CD4-positive, alpha-beta memory T cell (primary cell): ENCODE measurements around the gene BRIP1. TPM values are rescaled to one million over a fixed set of nuclear protein-coding genes. Genes with fewer than 3 reads are reported as not detected.

ENCODE experiments used
- CTCF ChIA-PET: fragments of 350-600 bp; sonication (Branson Sonifier 250); formaldehyde crosslinking; loops from one replicate; lab custom pipeline; 2021; ENCODE audit warnings: inconsistent platforms; ENCODE audit not compliant: partially characterized antibody; lab: Charles Lee
- POLR2A ChIA-PET: fragments of 350-600 bp; sonication (Branson Sonifier 250); formaldehyde crosslinking; loops from one replicate; lab custom pipeline; 2021; ENCODE audit not compliant: partially characterized antibody; lab: Charles Lee
- DNase-seq, 5 donors: peaks; one replicate each; pipeline versions ENCODE4 v3.0.0 to v3.0.0-alpha.2; 2020 to 2022; ENCODE audit warnings: mixed read lengths in 1 of 5
- H3K27ac ChIP-seq: one replicate; pipeline ENCODE4 v1.7.0; 2013; ENCODE audit warnings: low read depth, low read length
- H3K27me3 ChIP-seq: 2 replicates; pipeline ENCODE4 v1.7.0; 2013; ENCODE audit warnings: mild to moderate bottlenecking, low read length, moderate library complexity; ENCODE audit not compliant: insufficient read depth
- H3K36me3 ChIP-seq: 2 replicates; pipeline ENCODE4 v1.7.0; 2013; ENCODE audit warnings: mild to moderate bottlenecking, low read length, moderate library complexity; ENCODE audit not compliant: insufficient read depth
- H3K4me1 ChIP-seq: 2 replicates; pipeline ENCODE4 v1.7.0; 2013; ENCODE audit warnings: mild to moderate bottlenecking, low read length, moderate library complexity; ENCODE audit not compliant: insufficient read depth
- H3K4me3 ChIP-seq, 2 donors: one replicate each; pipeline ENCODE4 v1.7.0; 2013; ENCODE audit warnings: low read length in 2 of 2, mild to moderate bottlenecking in 1 of 2
- H3K9me3 ChIP-seq, 2 donors: one replicate each; pipeline ENCODE4 v1.7.0; 2013; ENCODE audit warnings: low read length in 2 of 2, control low read depth in 1 of 2; ENCODE audit not compliant: control insufficient read depth in 1 of 2
- H3K27ac Mint-ChIP-seq, 7 donors: one replicate each; pipeline ENCODE4 v1.8.0; 2020 to 2021; ENCODE audit warnings: mixed read lengths in 7 of 7, mild to moderate bottlenecking in 6 of 7, inconsistent platforms in 3 of 7, moderate library complexity in 3 of 7
- H3K27me3 Mint-ChIP-seq, 2 donors: one replicate each; pipeline ENCODE4 v1.8.0; 2020 to 2021; ENCODE audit warnings: mixed read lengths in 2 of 2
- H3K36me3 Mint-ChIP-seq, 2 donors: one replicate each; pipeline ENCODE4 v1.8.0; 2020 to 2021; ENCODE audit warnings: mixed read lengths in 2 of 2, inconsistent platforms in 1 of 2, mild to moderate bottlenecking in 1 of 2
- H3K4me1 Mint-ChIP-seq, 4 donors: one replicate each; pipeline ENCODE4 v1.8.0; 2020 to 2021; ENCODE audit warnings: mixed read lengths in 4 of 4, mild to moderate bottlenecking in 1 of 4
- H3K4me3 Mint-ChIP-seq, 8 donors: one replicate each; pipeline ENCODE4 v1.8.0; 2020 to 2021; ENCODE audit warnings: mixed read lengths in 8 of 8, mild to moderate bottlenecking in 7 of 8, moderate library complexity in 6 of 8, inconsistent platforms in 3 of 8
- H3K9me3 Mint-ChIP-seq, 8 donors: one replicate each; pipeline ENCODE4 v1.8.0; 2020 to 2021; ENCODE audit warnings: mixed read lengths in 8 of 8, mild to moderate bottlenecking in 5 of 8, inconsistent platforms in 3 of 8, moderate library complexity in 1 of 8
- intact Hi-C: fragments of 100-400 bp; cut with micrococcal nuclease; formaldehyde crosslinking; loops from one replicate; pipeline ENCODE4 v1.15.1; 2023
- polyA plus RNA-seq, 2 donors: library from polyadenylated mRNA; unstranded; fragments of 300-500 nt; fragmentation: Illumina TruSeq; gene quantifications; one replicate each; pipeline ENCODE4 v1.2.3, GENCODE V29; 2021
- total RNA-seq, 2 experiments: library from RNA; stranded (reverse); gene quantifications; one replicate each; pipeline ENCODE4 v1.2.3, GENCODE V29; 2021

The BRIP1 gene
- total and polyA plus RNA-seq, 4 experiments from 2014 or later: 0.31 to 1.7 (median 1.3) TPM

GRCh38 chr17:61734466-61734865, 128.9 kb downstream of the BRIP1 start:
- Histone ChIP-seq H3K4me1 (no peaks in the 10 kb centered on the region), H3K27ac (no peak overlapping the region), H3K27me3 (no peaks in the 10 kb centered on the region), H3K36me3 (peaks cover 6% of the 10 kb centered on the region), H3K9me3 (no peaks in the 10 kb centered on the region), H3K4me3 (no peak overlapping the region)
- H3K9me3 Mint-ChIP-seq: peaks cover 0 to 15% (median 3%) of the 10 kb centered on the region in 8 donors
- ChIA-PET CTCF (no interaction called here), POLR2A (no interaction called here)
- peaks cover 9 to 18% of the 10 kb centered on the region in 2 donors for H3K36me3 Mint-ChIP-seq
- H3K4me3 Mint-ChIP-seq: no peak overlapping the region
- H3K4me1 Mint-ChIP-seq: no peaks in the 10 kb centered on the region
- H3K27me3 Mint-ChIP-seq: no peaks in the 10 kb centered on the region
- no peak for DNase-seq
- intact Hi-C loops: no loop called here
- H3K27ac Mint-ChIP-seq: no peak overlapping the region

DNA sequence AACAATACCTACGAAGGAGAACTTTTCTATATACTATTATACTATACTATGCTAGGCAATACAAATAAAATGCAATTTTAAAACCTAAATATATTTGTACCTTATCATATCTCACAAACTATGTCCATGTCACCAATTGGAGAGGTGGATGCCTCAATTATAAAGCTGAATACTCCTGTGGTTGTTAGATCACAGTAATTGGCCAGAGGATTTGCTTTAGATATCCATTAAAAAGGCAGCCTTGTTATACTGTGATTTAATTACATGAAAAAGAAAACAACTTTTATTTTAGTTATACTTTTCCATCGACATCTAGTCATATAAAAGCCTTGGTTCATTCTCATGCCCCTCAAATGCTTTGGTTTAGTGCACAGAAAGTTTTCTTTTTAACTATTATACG, 129.3 kb downstream of the BRIP1 start:
- no peak overlapping the region for H3K4me3 ChIP-seq
- Mint-ChIP-seq H3K36me3 (peaks cover 9 to 18% of the 10 kb centered on the region in 2 donors), H3K27me3 (no peaks in the 10 kb centered on the region)

GRCh38 chr17:61733021-61733420, 130.3 kb downstream of the BRIP1 start:
- Histone ChIP-seq H3K4me3 (no peak overlapping the region), H3K27ac (no peak overlapping the region), H3K36me3 (no peaks in the 10 kb centered on the region), H3K9me3 (no peaks in the 10 kb centered on the region), H3K4me1 (no peaks in the 10 kb centered on the region), H3K27me3 (no peaks in the 10 kb centered on the region)
- POLR2A ChIA-PET: interaction anchor here (1.0 kb wide), 1 partner anchor 14 kb away, joined by 3 read pairs; no protein-coding TSS in a partner anchor
- Mint-ChIP-seq H3K27me3 (no peaks in the 10 kb centered on the region), H3K36me3 (peaks cover 8 to 13% of the 10 kb centered on the region in 2 donors), H3K9me3 (peaks cover 0 to 11% (median 3%) of the 10 kb centered on the region in 8 donors), H3K4me1 (peaks cover 0 to 6% (median 5%) of the 10 kb centered on the region in 4 donors), H3K4me3 (no peak overlapping the region), H3K27ac (no peak overlapping the region)
- CTCF ChIA-PET: no interaction called here
- no peak for DNase-seq
- intact Hi-C loops: no loop called here

More for the DNA sequence above, 129.3 kb downstream of the BRIP1 start:
- Histone ChIP-seq H3K4me1 (no peaks in the 10 kb centered on the region), H3K9me3 (no peaks in the 10 kb centered on the region), H3K36me3 (peaks cover 3% of the 10 kb centered on the region), H3K27ac (no peak overlapping the region), H3K27me3 (no peaks in the 10 kb centered on the region)
- Mint-ChIP-seq H3K4me1 (no peaks in the 10 kb centered on the region), H3K4me3 (no peak overlapping the region), H3K9me3 (peaks cover 0 to 15% (median 3%) of the 10 kb centered on the region in 8 donors), H3K27ac (no peak overlapping the region)
- ChIA-PET CTCF (no interaction called here), POLR2A (no interaction called here)
- no peak for DNase-seq
- intact Hi-C loops: no loop called here

DNA sequence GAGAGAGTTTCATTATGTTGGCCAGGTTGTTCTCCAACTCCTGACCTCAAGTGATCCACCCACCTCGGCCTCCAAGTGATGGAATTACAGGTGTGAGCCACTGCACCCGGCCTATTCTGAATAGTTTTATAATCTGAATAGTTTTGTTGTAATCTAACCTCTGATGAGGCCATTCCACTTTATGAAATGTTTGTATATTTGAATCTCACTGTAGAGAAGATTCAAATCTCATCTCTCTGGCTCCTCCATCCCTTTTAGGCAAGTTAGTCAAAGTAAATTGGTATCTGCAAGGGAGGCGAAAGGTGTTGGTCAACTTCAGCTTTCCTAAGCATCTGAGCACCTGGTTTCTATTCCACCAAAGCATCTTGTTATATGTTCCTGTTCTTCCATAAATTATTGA, 131.2 kb downstream of the BRIP1 start:
- no peak overlapping the region for H3K4me3 ChIP-seq
- no peak for DNase-seq
- no peak overlapping the region for H3K27ac ChIP-seq
- Mint-ChIP-seq H3K27me3 (no peaks in the 10 kb centered on the region), H3K9me3 (peaks cover 0 to 5% (median under 1%) of the 10 kb centered on the region in 8 donors), H3K36me3 (peaks cover 4% of the 10 kb centered on the region in 2 donors), H3K27ac (no peak overlapping the region), H3K4me3 (no peak overlapping the region), H3K4me1 (peaks cover 0 to 6% (median 5%) of the 10 kb centered on the region in 4 donors)
- intact Hi-C loops: no loop called here
- H3K9me3 ChIP-seq: no peaks in the 10 kb centered on the region
- no peaks in the 10 kb centered on the region for H3K27me3 ChIP-seq
- ChIA-PET CTCF (interaction anchor here (0.7 kb wide), 2 partner anchors 49 to 111 kb away, joined by 3 to 4 read pairs; no protein-coding TSS in a partner anchor), POLR2A (interaction anchor here (1.0 kb wide), 1 partner anchor 13 kb away, joined by 3 read pairs; no protein-coding TSS in a partner anchor)
- no peaks in the 10 kb centered on the region for H3K4me1 ChIP-seq
- H3K36me3 ChIP-seq: no peaks in the 10 kb centered on the region

DNA sequence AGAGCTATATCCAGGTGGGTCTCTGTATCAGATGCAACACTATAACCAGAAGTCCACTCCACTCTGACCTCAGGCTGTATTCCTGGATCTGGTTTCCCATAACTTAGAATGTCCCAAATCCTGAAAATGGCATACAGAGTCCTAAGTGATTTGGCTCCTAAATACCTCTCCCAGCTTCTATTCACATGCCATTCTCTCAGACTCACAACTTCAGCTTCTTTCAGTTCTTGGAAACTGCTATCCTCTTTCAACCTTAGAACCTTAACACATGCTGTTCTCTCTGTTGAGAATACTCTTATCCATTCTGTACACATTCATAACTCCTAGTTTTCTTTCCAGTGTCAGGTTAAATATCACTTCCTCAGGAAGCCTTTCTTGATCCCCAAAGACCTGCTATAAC, 132.0 kb downstream of the BRIP1 start:
- POLR2A ChIA-PET: no interaction called here
- Histone ChIP-seq H3K4me3 (no peak overlapping the region), H3K9me3 (no peaks in the 10 kb centered on the region), H3K36me3 (no peaks in the 10 kb centered on the region), H3K27ac (no peak overlapping the region), H3K4me1 (no peaks in the 10 kb centered on the region), H3K27me3 (no peaks in the 10 kb centered on the region)
- H3K4me3 Mint-ChIP-seq: no peak overlapping the region
- H3K9me3 Mint-ChIP-seq: no peaks in the 10 kb centered on the region
- intact Hi-C loops: no loop called here
- CTCF ChIA-PET: no interaction called here
- no peak for DNase-seq
- no peaks in the 10 kb centered on the region for H3K27me3 Mint-ChIP-seq
- no peak overlapping the region for H3K27ac Mint-ChIP-seq
- no peaks in the 10 kb centered on the region for H3K36me3 Mint-ChIP-seq
- H3K4me1 Mint-ChIP-seq: peaks cover 0 to 6% (median 5%) of the 10 kb centered on the region in 4 donors

- H3K36me3 ChIP-seq: no peaks in the 10 kb centered on the region
- no peaks in the 10 kb centered on the region for H3K36me3 Mint-ChIP-seq
- intact Hi-C loops: no loop called here
- no peaks in the 10 kb centered on the region for H3K4me1 ChIP-seq
- no peaks in the 10 kb centered on the region for H3K9me3 ChIP-seq
- ChIA-PET POLR2A (no interaction called here), CTCF (no interaction called here)
- DNase-seq: no peak
- H3K27ac Mint-ChIP-seq: no peak overlapping the region
- peaks cover 0 to 6% (median 5%) of the 10 kb centered on the region in 4 donors for H3K4me1 Mint-ChIP-seq
- H3K27me3 ChIP-seq: no peaks in the 10 kb centered on the region
- H3K4me3 ChIP-seq: no peak overlapping the region
- H3K27me3 Mint-ChIP-seq: no peaks in the 10 kb centered on the region
- no peaks in the 10 kb centered on the region for H3K9me3 Mint-ChIP-seq
- H3K27ac ChIP-seq: no peak overlapping the region
- no peak overlapping the region for H3K4me3 Mint-ChIP-seq
These were observed 133.5 kb downstream of the BRIP1 start for GRCh38 chr17:61729690-61730268.

DNA sequence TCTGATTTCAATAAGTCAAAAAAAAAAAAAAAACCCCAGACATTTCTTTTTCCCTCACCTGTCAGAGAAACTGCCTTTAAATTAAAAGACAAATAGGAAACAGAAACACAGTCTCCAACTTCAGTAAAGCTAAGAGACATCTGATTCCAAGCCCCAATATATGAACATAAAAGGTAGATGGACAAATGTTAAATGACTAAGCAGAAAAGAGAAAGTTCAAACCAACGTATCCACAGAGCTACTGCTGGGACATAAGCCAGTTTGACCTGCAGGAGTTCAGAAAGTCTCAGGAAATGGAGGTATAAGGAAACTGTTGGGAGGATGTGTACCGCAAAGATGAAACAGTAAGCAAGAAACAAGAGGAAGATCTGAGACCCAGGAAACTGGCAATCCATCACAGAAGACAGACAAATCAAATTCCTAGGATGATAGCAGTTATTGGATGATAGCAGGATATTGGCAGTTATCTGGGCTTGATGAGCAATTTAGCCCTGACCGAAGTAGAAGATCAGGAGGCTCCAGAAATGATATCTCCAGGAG, 135.0 kb downstream of the BRIP1 start:
- Histone ChIP-seq H3K4me3 (no peak overlapping the region), H3K9me3 (no peaks in the 10 kb centered on the region), H3K27me3 (no peaks in the 10 kb centered on the region), H3K36me3 (no peaks in the 10 kb centered on the region), H3K27ac (no peak overlapping the region), H3K4me1 (no peaks in the 10 kb centered on the region)
- Mint-ChIP-seq H3K9me3 (no peaks in the 10 kb centered on the region), H3K4me1 (peaks cover 0 to 6% (median 5%) of the 10 kb centered on the region in 4 donors), H3K27me3 (no peaks in the 10 kb centered on the region), H3K27ac (no peak overlapping the region), H3K4me3 (no peak overlapping the region), H3K36me3 (no peaks in the 10 kb centered on the region)
- intact Hi-C loops: no loop called here
- DNase-seq: no peak
- CTCF ChIA-PET: no interaction called here
- POLR2A ChIA-PET: no interaction called here
